ENCODE results near the gene PRMT1.
A peak's percentile ranks its signal among the peaks of the same experiment; 100 is the strongest.
"Not testable (repeated sequence)": the region's sequence is repeated elsewhere in the genome, so short reads cannot be mapped to it uniquely, and the experiment has no call there.

PRMT1 gene

GRCh38 chr19:49677231-49677900, at the start of gene PRMT1:
Gene PRMT1 (plus strand): TSS chr19:49677271. CDS start chr19:49677281, 10 bp downstream.
- no peak for DNase-seq

GRCh38 chr19:49629659-49630058, 47.4 kb upstream of the PRMT1 start:
- DNase-seq: no peak

- no peak for DNase-seq
Observed at GRCh38 chr19:49631014-49631588, 46.0 kb upstream of the PRMT1 start.

DNA sequence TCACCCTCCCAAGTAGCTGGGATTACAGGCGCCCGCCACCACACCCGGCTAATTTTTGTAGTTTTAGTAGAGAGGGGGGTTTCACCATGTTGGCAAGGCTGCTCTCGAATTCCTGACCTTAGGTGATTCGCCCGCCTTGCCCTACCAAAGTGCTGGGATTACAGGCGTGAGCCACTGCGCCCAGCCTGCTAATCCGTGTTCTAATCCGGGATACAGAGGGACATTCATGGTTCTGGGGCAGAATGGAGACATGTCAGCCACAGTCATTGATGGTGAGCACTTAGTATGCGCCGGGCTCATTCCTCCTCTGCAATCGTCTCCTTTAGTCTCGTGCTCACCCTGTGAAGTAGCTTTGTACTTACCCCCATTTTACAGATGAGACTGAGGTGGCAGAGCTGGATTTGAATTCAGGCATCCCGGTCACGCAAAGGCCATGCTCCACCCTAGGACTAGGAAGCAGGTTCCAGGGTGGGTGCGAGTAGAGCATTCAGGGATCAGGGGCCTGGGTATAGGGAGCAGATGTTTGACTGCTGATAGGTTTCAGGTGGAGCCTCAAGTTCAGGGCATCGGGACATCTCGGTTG, 45.4 kb upstream of the PRMT1 start:
- DNase-seq: no peak

- no peak for DNase-seq
Observed at GRCh38 chr19:49632576-49632975, 44.5 kb upstream of the PRMT1 start.

GRCh38 chr19:49633273-49633672, 43.8 kb upstream of the PRMT1 start:
- not testable (repeated sequence) for DNase-seq

DNA sequence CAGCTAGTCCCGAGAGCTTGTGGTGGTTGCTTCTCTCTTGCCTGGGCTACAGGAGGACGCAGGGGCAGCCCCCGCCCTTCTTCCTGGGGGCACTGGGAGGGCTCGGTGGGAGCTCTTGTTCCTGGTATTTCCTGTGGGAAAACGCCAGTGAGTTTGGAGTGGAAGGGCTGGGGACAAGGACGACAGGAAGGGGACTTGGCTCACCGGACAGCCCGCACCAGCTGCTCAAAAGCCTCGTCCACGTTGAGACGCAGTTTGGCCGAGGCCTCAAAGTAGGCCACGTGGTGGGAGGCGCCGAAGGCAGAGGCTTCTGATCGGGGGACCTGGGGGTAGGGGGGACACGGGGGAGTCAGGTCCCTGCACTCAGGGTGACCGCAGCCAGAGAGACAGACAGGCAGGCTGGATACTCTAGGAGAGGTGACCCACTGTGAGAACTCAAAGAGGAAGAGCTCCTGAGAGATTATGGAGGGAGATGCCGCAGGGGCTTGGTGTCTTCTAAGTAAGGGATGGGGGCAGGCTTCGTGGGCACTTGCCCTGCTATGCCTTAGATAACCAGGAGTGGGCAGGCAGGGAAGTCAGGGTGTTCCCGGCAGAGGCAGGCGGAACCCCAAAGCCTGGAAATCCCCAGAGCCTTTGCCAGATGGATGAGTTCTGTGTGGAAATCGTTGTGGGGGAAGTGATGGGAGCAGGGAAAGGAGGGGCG, 41.4 kb upstream of the PRMT1 start:
- no peak for DNase-seq

DNA sequence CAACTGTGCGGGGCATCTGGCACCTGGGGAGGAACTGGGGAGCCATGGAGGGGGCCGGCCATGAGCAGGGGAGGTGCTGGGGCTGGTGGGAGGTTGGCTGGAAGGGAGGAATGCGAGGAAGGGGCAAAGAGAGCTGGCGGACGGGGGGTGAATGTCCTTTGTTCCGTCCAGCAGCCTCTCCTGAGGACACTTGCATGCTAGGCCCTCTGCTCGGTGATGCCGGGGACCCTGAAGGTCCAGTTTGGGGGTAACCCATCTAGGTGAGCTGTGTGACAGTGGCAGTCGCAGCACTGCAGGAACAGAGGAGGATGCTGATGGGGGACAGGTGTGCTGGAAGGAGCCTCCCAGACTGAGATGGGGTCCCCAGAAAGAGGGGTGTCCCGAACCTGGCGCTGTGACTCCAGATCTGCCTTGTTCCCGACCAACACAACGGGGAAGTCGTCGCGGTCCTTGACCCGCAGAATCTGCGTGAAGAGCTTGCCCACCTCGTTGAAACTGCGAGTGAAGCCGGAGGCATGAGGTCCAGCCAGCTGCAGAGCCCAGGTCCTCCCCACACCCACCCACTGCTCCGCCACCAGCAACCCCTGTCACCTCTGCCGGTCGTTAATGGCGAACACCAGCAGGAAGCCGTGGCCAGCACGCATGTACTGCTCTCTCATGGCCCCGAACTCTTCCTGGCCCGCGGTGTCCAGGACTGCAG, 40.7 kb upstream of the PRMT1 start:
- DNase-seq: no peak

DNA sequence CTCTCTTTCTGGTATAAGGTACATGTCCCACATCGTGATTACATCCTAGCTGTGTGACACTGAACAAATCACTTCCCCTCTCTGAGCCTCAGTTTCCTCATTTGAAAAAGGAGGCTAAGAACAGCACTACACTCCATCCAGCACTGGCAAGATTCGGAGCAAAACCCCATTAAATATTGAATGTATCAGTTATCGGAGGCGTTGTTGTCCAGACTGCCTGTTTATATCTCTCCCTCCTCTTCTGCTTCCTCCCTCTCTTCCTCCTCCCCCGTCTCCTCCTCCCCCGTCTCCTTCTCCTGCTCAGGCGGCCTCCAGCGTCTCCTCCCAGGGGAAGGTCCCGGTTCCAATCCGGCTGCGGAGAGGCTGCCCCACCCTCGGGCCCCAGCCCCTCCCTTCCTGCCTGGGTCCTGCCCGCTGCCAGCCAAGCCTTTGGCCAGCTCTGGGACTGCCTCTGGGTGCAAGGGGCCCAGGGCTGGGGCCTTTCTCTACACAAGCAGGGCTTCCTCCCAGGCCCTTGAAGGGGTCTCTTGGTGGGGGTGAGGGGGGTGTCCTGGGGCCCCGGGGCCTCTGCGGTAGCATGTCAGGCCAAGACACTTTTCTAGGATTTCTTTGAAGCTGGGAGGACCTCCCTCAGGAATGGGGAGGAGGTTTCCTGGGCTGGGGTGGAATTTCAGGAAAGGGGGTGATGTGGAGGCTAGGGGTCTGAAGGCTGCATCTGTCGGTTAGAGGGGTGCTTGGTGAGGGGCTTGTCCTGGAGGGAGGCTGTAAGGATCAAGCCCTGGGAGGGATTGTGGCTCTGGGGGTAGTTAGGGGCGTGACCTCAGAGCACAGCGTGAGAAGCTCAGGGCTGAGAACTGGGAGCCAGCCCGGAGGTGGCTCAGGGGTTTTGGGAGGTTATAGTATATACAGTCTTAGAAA, 39.0 kb upstream of the PRMT1 start:
- no peak for DNase-seq

GRCh38 chr19:49639401-49640112, 37.5 kb upstream of the PRMT1 start:
- no peak for DNase-seq

DNA sequence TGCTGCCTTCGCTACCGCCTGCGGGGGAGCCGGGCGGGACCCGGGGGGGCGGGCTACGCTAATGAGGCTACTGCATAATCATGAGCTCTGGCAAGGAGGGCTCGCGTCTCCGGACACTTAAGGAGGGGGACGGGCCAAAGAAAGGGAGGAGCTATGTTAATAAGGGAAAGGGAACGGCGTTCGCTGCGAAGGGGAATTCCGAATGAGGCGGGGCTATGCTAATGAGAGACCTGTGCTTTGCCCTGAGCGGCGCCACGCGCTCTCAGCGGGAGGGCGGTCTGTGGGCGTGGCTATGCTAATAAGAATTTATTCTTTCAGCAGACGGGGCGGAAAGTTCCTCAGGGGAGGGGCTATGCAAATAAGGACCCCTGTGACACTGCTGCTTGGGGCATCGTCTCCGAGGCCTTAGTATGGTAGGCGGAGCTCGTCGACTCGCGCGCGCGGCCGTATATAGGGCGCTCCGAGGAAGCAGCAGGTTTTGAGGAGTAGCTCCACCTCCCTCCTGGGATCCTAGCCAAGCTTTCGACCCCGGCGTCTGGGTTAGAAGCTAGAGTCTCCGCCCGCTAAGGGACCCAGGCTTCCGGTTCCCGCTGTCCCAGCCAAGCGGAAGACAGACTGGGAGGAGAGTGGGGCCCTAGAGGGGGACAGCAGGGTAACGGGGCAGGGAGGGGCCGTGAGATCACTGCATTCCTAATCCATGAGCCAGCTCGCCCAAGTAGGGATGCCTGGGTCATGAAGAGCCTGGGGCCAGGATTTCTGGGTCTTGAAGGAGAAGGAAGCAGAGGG, 36.8 kb upstream of the PRMT1 start, which contains the start of gene RRAS:
RRAS (minus strand) TSS at position 31 of the 786 bp plus-strand sequence. CDS start 45 bp downstream, outside the sequence.
- DNase-seq: peak; percentile 100

DNA sequence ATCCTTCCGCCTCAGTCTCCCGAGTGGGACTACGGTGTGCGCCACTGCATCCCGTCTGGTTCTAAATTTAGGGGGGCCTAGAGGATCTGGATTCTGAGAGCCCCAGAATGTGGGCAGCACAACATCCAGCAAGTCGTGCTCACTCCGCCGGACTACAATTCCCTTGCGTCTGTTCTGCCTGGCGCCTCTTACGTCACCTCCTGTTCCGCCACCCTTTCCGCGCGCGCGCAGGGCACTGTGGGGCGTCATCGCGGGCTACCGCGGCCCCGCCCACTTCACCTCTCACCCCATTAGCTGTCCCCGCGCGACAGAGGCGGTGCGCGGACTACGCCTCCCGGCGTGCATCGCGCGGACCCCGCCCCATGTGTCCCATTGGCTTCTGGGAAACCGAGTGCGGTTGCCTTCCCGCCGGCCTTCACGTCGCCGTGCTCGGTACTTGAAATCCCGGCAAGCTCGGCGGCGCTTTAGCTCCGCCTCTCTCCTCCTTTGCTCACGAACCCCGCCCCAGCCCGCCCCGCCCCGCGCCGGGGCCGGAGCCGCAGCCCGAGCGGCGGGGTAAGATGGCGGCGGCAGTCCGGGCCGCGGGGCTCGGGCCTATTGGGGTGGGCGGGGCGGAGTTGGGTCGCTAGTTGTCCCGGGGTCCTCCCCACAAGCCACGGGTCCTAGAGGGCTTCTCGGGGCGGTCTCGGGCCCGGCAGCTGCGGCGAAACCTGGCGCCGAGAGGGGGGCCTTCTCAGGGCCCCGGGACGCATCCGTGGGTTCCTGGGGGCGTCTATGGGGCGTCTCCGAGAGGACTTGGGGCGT, 35.2 kb upstream of the PRMT1 start, which contains the start of gene SCAF1:
SCAF1 (plus strand) TSS at position 522 of the 804 bp plus-strand sequence. CDS start 2,818 bp downstream, outside the sequence.
- peak; percentile 98 for DNase-seq

DNA sequence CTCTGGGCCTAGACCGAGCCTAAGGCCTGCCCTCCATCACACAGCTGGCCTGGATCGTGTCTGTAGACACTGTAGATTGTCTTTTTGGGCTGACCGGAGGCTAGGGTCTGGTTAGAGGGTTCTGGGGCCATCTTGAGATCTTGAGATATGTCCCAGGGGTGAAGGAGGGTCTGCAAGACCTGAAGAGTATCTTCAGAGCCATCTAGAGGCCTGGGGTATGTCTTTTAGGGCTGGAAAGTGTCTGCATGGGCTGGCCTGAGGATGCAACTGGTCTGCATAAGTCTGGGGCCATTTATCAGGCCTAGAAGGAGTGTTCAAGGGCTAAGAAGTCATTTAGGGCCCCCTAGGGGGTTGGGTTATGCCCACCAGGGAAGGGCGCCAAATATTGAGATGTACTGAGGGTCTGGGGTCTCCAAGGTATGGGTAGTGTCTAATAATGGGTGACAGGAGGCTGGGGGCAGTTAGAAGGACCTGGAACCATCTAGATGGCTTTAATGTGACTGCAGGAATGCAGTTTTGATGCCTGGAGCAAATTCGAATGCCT, 34.5 kb upstream of the PRMT1 start:
- DNase-seq: no peak

- DNase-seq: no peak
Observed at GRCh38 chr19:49643466-49643865, 33.6 kb upstream of the PRMT1 start.

DNA sequence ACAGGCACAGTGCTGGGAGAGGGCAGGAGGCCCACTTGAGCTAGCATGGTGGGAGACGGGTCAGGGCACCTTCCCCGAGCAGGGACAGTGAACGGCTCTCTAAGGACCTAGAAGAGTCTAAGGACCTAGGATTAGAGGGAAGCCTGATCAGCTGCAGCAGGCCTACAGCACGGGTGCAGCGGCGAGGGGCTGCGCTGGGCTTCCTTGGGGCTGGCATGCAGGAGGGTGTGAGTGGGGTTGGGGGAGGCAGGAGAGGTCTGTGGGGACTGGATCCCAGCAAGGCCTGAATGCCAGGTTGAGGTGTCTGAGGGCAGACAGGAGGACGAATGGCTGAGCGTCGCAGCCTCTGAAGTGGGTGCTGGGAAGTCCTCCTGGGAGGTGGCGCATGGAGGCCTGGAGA, 31.5 kb upstream of the PRMT1 start:
- no peak for DNase-seq

- no peak for DNase-seq
Observed at GRCh38 chr19:49645995-49646394, 31.1 kb upstream of the PRMT1 start.

DNA sequence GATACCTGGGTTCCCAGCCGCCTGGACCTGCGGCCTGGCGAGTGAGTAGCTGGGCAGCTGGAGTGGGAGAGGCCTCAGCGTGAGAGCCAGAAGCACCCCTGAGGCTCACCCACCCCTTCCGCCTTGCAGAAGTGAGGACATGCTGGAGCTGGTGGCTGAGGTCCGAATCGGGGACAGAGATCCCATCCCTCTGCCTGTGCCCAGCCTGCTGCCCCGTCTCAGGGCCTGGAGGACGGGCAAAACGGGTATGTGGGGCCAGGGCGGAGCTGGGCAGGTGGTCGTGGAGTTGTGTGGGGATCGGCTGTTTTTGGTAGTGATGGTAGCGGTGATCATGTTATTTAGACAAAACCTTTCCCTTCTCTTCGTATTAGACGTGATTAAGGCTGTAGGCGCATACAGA, 30.5 kb upstream of the PRMT1 start:
- no peak for DNase-seq

DNA sequence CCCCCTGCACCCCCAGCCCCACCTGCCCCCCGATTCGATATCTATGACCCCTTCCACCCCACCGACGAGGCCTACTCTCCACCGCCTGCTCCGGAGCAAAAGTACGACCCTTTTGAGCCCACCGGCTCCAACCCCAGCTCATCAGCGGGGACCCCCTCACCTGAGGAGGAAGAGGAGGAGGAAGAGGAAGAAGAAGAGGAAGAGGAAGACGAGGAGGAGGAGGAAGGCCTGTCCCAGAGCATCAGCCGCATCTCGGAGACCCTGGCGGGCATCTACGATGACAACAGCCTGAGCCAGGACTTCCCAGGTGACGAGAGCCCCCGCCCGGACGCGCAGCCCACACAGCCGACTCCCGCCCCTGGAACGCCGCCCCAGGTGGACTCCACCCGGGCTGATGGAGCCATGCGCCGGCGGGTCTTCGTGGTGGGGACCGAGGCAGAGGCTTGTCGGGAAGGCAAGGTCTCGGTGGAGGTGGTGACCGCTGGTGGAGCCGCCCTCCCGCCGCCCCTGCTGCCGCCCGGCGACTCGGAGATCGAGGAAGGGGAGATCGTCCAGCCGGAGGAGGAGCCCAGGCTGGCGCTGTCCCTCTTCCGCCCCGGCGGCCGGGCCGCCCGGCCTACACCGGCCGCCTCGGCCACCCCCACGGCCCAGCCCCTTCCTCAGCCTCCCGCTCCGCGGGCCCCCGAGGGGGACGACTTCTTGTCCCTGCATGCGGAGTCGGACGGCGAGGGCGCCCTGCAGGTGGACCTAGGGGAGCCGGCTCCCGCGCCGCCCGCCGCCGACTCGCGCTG, 25.8 kb upstream of the PRMT1 start:
- DNase-seq: no peak

Data from NCI-H1694 (cell line).